ENCODE measurements around the gene AP4B1. TPM values are rescaled to one million over a fixed set of nuclear protein-coding genes. Genes with fewer than 3 reads are reported as not detected.

AP4B1 gene
- total and polyA plus RNA-seq, 2 donors (not counting 1 experiment from before 2014, with no cell fraction given): 52.2 to 55.2 TPM

GRCh38 chr1:113859478-113860175 is 45.0 kb downstream of the AP4B1 start:
- TF ChIP-seq EZH2 (IDR thresholded peaks at IDR 0.05; ENCODE audit: borderline replicate concordance, insufficient read depth, low read depth, low read length, poor library complexity, severe bottlenecking): no peak
- TF ChIP-seq, protein P1, sequence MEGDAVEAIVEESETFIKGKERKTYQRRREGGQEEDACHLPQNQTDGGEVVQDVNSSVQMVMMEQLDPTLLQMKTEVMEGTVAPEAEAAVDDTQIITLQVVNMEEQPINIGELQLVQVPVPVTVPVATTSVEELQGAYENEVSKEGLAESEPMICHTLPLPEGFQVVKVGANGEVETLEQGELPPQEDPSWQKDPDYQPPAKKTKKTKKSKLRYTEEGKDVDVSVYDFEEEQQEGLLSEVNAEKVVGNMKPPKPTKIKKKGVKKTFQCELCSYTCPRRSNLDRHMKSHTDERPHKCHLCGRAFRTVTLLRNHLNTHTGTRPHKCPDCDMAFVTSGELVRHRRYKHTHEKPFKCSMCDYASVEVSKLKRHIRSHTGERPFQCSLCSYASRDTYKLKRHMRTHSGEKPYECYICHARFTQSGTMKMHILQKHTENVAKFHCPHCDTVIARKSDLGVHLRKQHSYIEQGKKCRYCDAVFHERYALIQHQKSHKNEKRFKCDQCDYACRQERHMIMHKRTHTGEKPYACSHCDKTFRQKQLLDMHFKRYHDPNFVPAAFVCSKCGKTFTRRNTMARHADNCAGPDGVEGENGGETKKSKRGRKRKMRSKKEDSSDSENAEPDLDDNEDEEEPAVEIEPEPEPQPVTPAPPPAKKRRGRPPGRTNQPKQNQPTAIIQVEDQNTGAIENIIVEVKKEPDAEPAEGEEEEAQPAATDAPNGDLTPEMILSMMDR (IDR thresholded peaks at IDR 0.05): no peak
- H3K79me2 ChIP-seq (ENCODE audit: control insufficient read depth, insufficient read depth, low read length): peaks cover 37% of the 10 kb centered on the region
- H3K27ac Mint-ChIP-seq: peak overlapping the region; percentile 92
- WGBS (ENCODE audit: insufficient coverage): no CpG with 5 or more reads among the region's 3 CpGs
- no peaks in the 10 kb centered on the region for H3K9me3 Mint-ChIP-seq (ENCODE audit: insufficient read depth)
- H3K9ac ChIP-seq (ENCODE audit: low read length): peak overlapping the region; percentile 39
- H3K4me1 Mint-ChIP-seq: peaks cover 58% of the 10 kb centered on the region
- ATAC-seq (ENCODE audit: low read depth) (peak; percentile 80), DNase-seq (peak; percentile 79)
- intact Hi-C loops (cut with micrococcal nuclease): loop anchor here (1.0 to 2.0 kb wide), 5 partner anchors 12 to 69 kb away; partner anchors contain the start of genes AP4B1, HIPK1, PTPN22 and RSBN1
- H3K27me3 ChIP-seq (replicated peaks in 1 of 4; ENCODE audit: control extremely low read depth in 1 of 4, control insufficient read depth in 3 of 4, insufficient read depth in 4 of 4, low read length in 3 of 4): no peaks in the 10 kb centered on the region
- peak overlapping the region; percentile 73 to 80 for H3K27ac ChIP-seq (ENCODE audit: low read length in 2 of 2)
- peak overlapping the region; percentile 68 for H3K4me2 ChIP-seq (replicated peaks; ENCODE audit: low read depth, low read length, poor library complexity, severe bottlenecking)
- H3K4me1 ChIP-seq (ENCODE audit: control insufficient read depth in 2 of 2, insufficient read depth in 2 of 2, low read length in 2 of 2): peaks cover 58 to 60% of the 10 kb centered on the region in 2 donors
- ChIA-PET CTCF (interaction anchor here (0.6 to 4.2 kb wide), 18 partner anchors 10 to 1145 kb away, joined by 3 to 36 read pairs (median 4); partner anchors contain the start of genes AP4B1, HIPK1 and PPM1J), POLR2A (interaction anchor here (0.7 to 1.1 kb wide), 4 partner anchors 10 to 56 kb away, joined by 4 to 10 read pairs (median 5); partner anchors contain the start of genes AP4B1 and DCLRE1B)
- H4K20me1 ChIP-seq (ENCODE audit: control insufficient read depth, insufficient read depth, low read length, poor library complexity, severe bottlenecking): no peaks in the 10 kb centered on the region
- H3K36me3 ChIP-seq (replicated peaks in 1 of 2; ENCODE audit: control extremely low read depth in 1 of 2, control insufficient read depth in 1 of 2, extremely low read depth in 1 of 2, insufficient read depth in 2 of 2, low read length in 1 of 2): peaks cover 6 to 18% of the 10 kb centered on the region in 2 experiments
- peak overlapping the region; percentile 14 for H2AFZ ChIP-seq (ENCODE audit: insufficient read depth, low read depth, low read length, poor library complexity, severe bottlenecking)
- H3K27me3 Mint-ChIP-seq: no peaks in the 10 kb centered on the region
- H3K4me3 ChIP-seq (ENCODE audit: control extremely low read depth in 1 of 5, extremely low read depth in 1 of 5, insufficient read depth in 1 of 5, low read depth in 2 of 5, low read length in 4 of 5): peak overlapping the region; percentile 5 to 58 (median 31)
- H3K9me3 ChIP-seq (ENCODE audit: control extremely low read depth in 1 of 3, control insufficient read depth in 2 of 3, insufficient read depth in 1 of 3, low read length in 2 of 3): no peaks in the 10 kb centered on the region
- H3K4me3 Mint-ChIP-seq: peak overlapping the region; percentile 72
